HCT116 (cell line): ENCODE results near the gene SLC5A10. TPM values are rescaled to one million over a fixed set of nuclear protein-coding genes. Genes with fewer than 3 reads are reported as not detected.

Experiments used
- ATAC-seq: fragments of 200-7000 bp; cut with Tn5 transposase; 2 replicates; pipeline ENCODE4 v1.9.1; 2020; ENCODE audit warnings: mild to moderate bottlenecking, moderate library complexity
- BruUV-seq: library from RNA; stranded (reverse); fragments of 400-500 nt; replicated peaks from 2 replicates; lab custom pipeline; 2021; lab: Mats Ljungman, UMichigan
- CTCF ChIA-PET: fragments of 300-600 bp; sonication (Branson Sonifier 250); formaldehyde crosslinking; loops from one replicate; lab custom pipeline; 2021; ENCODE audit warnings: antibody characterized with exemption; lab: Charles Lee
- POLR2A ChIA-PET: fragments of 300-600, 350-600 bp; sonication (Branson Sonifier 250); formaldehyde crosslinking; loops from one replicate; lab custom pipeline; 2021; ENCODE audit warnings: antibody characterized with exemption; lab: Charles Lee
- RAD21 ChIA-PET, 2 experiments: fragments of 300-600 bp; sonication (Branson Sonifier 250); formaldehyde crosslinking; loops; one replicate each; lab custom pipeline; 2023; ENCODE audit warnings: low total read pairs in 2 of 2; ENCODE audit not compliant: uncharacterized antibody in 2 of 2, unreplicated experiment in 2 of 2, low non-redundant PET in 1 of 2; lab: Charles Lee
- DNase-seq: peaks from one replicate; pipeline ENCODE4 v3.0.0-alpha.2; 2010; ENCODE audit warnings: low read depth, low spot score
- H2AFZ ChIP-seq: fragments of 200-600 bp; shearing (Covaris generic), sonication (generic); 2 replicates; pipeline ENCODE4 v1.6.1; 2017; ENCODE audit warnings: low read depth, mixed run types, mixed read lengths, antibody characterized with exemption, low read length; ENCODE audit not compliant: poor library complexity, severe bottlenecking
- H3K27ac ChIP-seq: 2 replicates; pipeline ENCODE4 v1.5.1; 2012; ENCODE audit warnings: low read depth, low read length
- H3K27me3 ChIP-seq: fragments of 200-600 bp; sonication (generic); 2 replicates; pipeline ENCODE4 v1.6.1; 2016; ENCODE audit warnings: mixed run types, low read length, mixed read lengths; ENCODE audit not compliant: insufficient read depth
- H3K36me3 ChIP-seq, 2 experiments: fragments of 200-500 bp in 1 of 2; fragments of 200-600 bp in 1 of 2; sonication (Bioruptor generic) in 1 of 2; sonication (generic) in 1 of 2; 2 replicates each; pipeline versions ENCODE4 v1.5.1 to v1.6.1; 2014 to 2016; ENCODE audit warnings: low read length in 2 of 2, inconsistent platforms in 1 of 2, mixed read lengths in 1 of 2, mixed run types in 1 of 2; ENCODE audit not compliant: insufficient read depth in 2 of 2, control insufficient read depth in 1 of 2
- H3K4me1 ChIP-seq, 2 experiments: fragments of 200-600 bp in 1 of 2; sonication (generic) in 1 of 2; 2 replicates each; pipeline versions ENCODE4 v1.5.1 to v1.6.1; 2012 to 2017; ENCODE audit warnings: low read length in 2 of 2, inconsistent platforms in 1 of 2, mild to moderate bottlenecking in 1 of 2, mixed read lengths in 1 of 2, mixed run types in 1 of 2, moderate library complexity in 1 of 2; ENCODE audit not compliant: insufficient read depth in 2 of 2, control insufficient read depth in 1 of 2
- H3K4me2 ChIP-seq: fragments of 200-600 bp; sonication (generic); 2 replicates; pipeline ENCODE4 v1.6.1; 2017; ENCODE audit warnings: mixed run types, low read length, mixed read lengths
- H3K4me3 ChIP-seq, 2 experiments: fragments of 200-600 bp in 1 of 2; sonication (generic) in 1 of 2; replicated peaks in 1 of 2; 2 replicates each; pipeline ENCODE4 v1.5.1; 2011 to 2016; ENCODE audit warnings: low read length in 2 of 2, control low read depth in 1 of 2, low read depth in 1 of 2, mild to moderate bottlenecking in 1 of 2, mixed read lengths in 1 of 2, mixed run types in 1 of 2
- H3K79me2 ChIP-seq: fragments of 200-600 bp; sonication (generic); 2 replicates; pipeline ENCODE4 v1.6.1; 2017; ENCODE audit warnings: mild to moderate bottlenecking, mixed run types, low read length, moderate library complexity, mixed read lengths; ENCODE audit not compliant: insufficient read depth
- H3K9ac ChIP-seq: fragments of 200-600 bp; sonication (generic); 2 replicates; pipeline ENCODE4 v1.6.1; 2016; ENCODE audit warnings: low read length, mixed read lengths
- H3K9me2 ChIP-seq: fragments of 200-600 bp; sonication (generic), shearing (Covaris generic); 2 replicates; pipeline ENCODE4 v1.6.1; 2017; ENCODE audit warnings: mixed run types, mild to moderate bottlenecking, moderate library complexity; ENCODE audit not compliant: insufficient read depth
- H3K9me3 ChIP-seq, 2 experiments: fragments of 200-500 bp in 1 of 2; fragments of 200-600 bp in 1 of 2; sonication (Bioruptor generic) in 1 of 2; sonication (generic) in 1 of 2; 2 replicates each; pipeline ENCODE4 v1.6.1; 2014 to 2017; ENCODE audit warnings: low read length in 2 of 2, mixed read lengths in 2 of 2, inconsistent platforms in 1 of 2, low read depth in 1 of 2, mild to moderate bottlenecking in 1 of 2, mixed run types in 1 of 2, moderate library complexity in 1 of 2; ENCODE audit not compliant: control insufficient read depth in 1 of 2, insufficient read depth in 1 of 2
- H4K20me1 ChIP-seq: fragments of 200-600 bp; sonication (generic), shearing (Covaris generic); 2 replicates; pipeline ENCODE4 v1.6.1; 2017; ENCODE audit warnings: mixed run types, mild to moderate bottlenecking, moderate library complexity; ENCODE audit not compliant: insufficient read depth
- CBX3 ChIP-seq: IDR thresholded peaks from 2 replicates; pipeline ENCODE4 v1.6.1; 2012; ENCODE audit warnings: low read depth
- CEBPB ChIP-seq: IDR thresholded peaks from 2 replicates; pipeline ENCODE4 v1.6.1; 2012; ENCODE audit warnings: low read depth
- EGR1 ChIP-seq: IDR thresholded peaks from 2 replicates; pipeline ENCODE4 v1.6.1; 2012; ENCODE audit warnings: low read depth
- EZH2phosphoT487 ChIP-seq: fragments of 200-600 bp; IDR thresholded peaks from 2 replicates; pipeline ENCODE4 v1.6.1; 2018; ENCODE audit warnings: antibody characterized with exemption, borderline replicate concordance
- FOSL1 ChIP-seq: IDR thresholded peaks from 2 replicates; pipeline ENCODE4 v1.6.1; 2012; ENCODE audit warnings: low read depth
- JUND ChIP-seq: IDR thresholded peaks from 2 replicates; pipeline ENCODE4 v1.6.1; 2012
- MAX ChIP-seq: IDR thresholded peaks from 2 replicates; pipeline ENCODE4 v1.6.1; 2012
- POLR2AphosphoS5 ChIP-seq: IDR thresholded peaks from 2 replicates; pipeline ENCODE4 v1.6.1; 2011; ENCODE audit warnings: mild to moderate bottlenecking, low read depth, low read length, moderate library complexity
- RAD21 ChIP-seq: IDR thresholded peaks from 2 replicates; pipeline ENCODE4 v1.6.1; 2012; ENCODE audit warnings: low read depth, mild to moderate bottlenecking
- REST ChIP-seq: IDR thresholded peaks from 2 replicates; pipeline ENCODE4 v1.6.1; 2012; ENCODE audit warnings: low read depth
- SIN3A ChIP-seq: IDR thresholded peaks from 2 replicates; pipeline ENCODE4 v1.6.1; 2012; ENCODE audit warnings: low read depth
- SP1 ChIP-seq: IDR thresholded peaks from 2 replicates; pipeline ENCODE4 v1.6.1; 2012; ENCODE audit warnings: low read depth
- SRF ChIP-seq: IDR thresholded peaks from 2 replicates; pipeline ENCODE4 v1.6.1; 2012; ENCODE audit warnings: low read depth
- TCF7L2 ChIP-seq: IDR thresholded peaks from 2 replicates; pipeline ENCODE4 v1.7.0; 2011; ENCODE audit warnings: borderline replicate concordance, inconsistent platforms; ENCODE audit not compliant: insufficient read depth, insufficient read length; ENCODE audit errors: extremely low read depth
- YY1 ChIP-seq: IDR thresholded peaks from 2 replicates; pipeline ENCODE4 v1.6.1; 2011; ENCODE audit warnings: low read length, low read depth, moderate library complexity, mild to moderate bottlenecking; ENCODE audit not compliant: insufficient replicate concordance; ENCODE audit errors: extremely low read depth
- ZFX ChIP-seq: fragments of 450-650 bp; IDR thresholded peaks from 2 replicates; pipeline ENCODE4 v1.6.1; 2017
- ZNF274 ChIP-seq: fragments of 200-500 bp; sonication (Bioruptor generic); IDR thresholded peaks from 2 replicates; pipeline ENCODE4 v1.6.1; 2014; ENCODE audit warnings: mild to moderate bottlenecking, low read depth, low read length, inconsistent platforms
- intact Hi-C: fragments of 100-400 bp; cut with micrococcal nuclease; formaldehyde crosslinking; loops from 2 replicates; pipeline ENCODE4 v1.10.0; 2022
- total RNA-seq: library from RNA; stranded (reverse); gene quantifications from one replicate; pipeline ENCODE4 v1.2.1, GENCODE V29; 2021; ENCODE audit not compliant: unreplicated experiment
- TF ChIP-seq, protein P1 (sequence below), 3 experiments: fragments of 200-600 bp in 1 of 3; sonication (generic) in 1 of 3; IDR thresholded peaks in 2 of 3; conservative IDR thresholded peaks in 1 of 3; 2 replicates each; pipeline ENCODE4 v1.5.1; 2012 to 2017; ENCODE audit warnings: low read depth in 2 of 3, low read length in 2 of 3, antibody characterized with exemption in 1 of 3, borderline replicate concordance in 1 of 3, control low read depth in 1 of 3, mild to moderate bottlenecking in 1 of 3, mixed read lengths in 1 of 3, mixed run types in 1 of 3, moderate library complexity in 1 of 3; ENCODE audit not compliant: insufficient read depth in 1 of 3
- TF ChIP-seq, protein P2 (sequence below): IDR thresholded peaks from 2 replicates; pipeline ENCODE4 v1.6.1; 2012

The SLC5A10 gene
- total RNA-seq, 1 experiment from 2014 or later, result not detected

GRCh38 chr17:18920911-18921441, 31.0 kb upstream of the SLC5A10 start:
- peak; percentile 52; the same call in 1 of the 2 replicates for ATAC-seq
- ChIA-PET POLR2A (no interaction called here), RAD21 (no interaction called here), CTCF (no interaction called here)
- no peaks in the 10 kb centered on the region for H3K27me3 ChIP-seq
- H2AFZ ChIP-seq, result no peak overlapping the region
- 0 out of 2 replicates have a peak, but pooled peaks cover 5% of the 10 kb centered on the region for H3K79me2 ChIP-seq
- no peaks in the 10 kb centered on the region; a peak in 1 of 4 replicates for H3K36me3 ChIP-seq
- H3K4me1 ChIP-seq, result peaks cover 6 to 10% of the 10 kb centered on the region in 2 experiments; a peak in 2 of 4 replicates
- H3K9me2 ChIP-seq, result no peaks in the 10 kb centered on the region
- no peak overlapping the region for H3K9ac ChIP-seq
- peak overlapping the region; percentile 11; the same call in 1 of the 2 replicates for H3K27ac ChIP-seq
- H3K4me2 ChIP-seq, result peak overlapping the region; percentile 2; the same call in 1 of the 2 replicates
- DNase-seq, result no peak
- no peak for TF ChIP-seq ZNF274
- TF ChIP-seq YY1, result no peak
- no peak for TF ChIP-seq FOSL1
- no peak for TF ChIP-seq MAX
- TF ChIP-seq ZFX, result no peak
- no peak for TF ChIP-seq SRF
- TF ChIP-seq EZH2phosphoT487, result no peak
- no peak for TF ChIP-seq JUND
- TF ChIP-seq, protein P1, sequence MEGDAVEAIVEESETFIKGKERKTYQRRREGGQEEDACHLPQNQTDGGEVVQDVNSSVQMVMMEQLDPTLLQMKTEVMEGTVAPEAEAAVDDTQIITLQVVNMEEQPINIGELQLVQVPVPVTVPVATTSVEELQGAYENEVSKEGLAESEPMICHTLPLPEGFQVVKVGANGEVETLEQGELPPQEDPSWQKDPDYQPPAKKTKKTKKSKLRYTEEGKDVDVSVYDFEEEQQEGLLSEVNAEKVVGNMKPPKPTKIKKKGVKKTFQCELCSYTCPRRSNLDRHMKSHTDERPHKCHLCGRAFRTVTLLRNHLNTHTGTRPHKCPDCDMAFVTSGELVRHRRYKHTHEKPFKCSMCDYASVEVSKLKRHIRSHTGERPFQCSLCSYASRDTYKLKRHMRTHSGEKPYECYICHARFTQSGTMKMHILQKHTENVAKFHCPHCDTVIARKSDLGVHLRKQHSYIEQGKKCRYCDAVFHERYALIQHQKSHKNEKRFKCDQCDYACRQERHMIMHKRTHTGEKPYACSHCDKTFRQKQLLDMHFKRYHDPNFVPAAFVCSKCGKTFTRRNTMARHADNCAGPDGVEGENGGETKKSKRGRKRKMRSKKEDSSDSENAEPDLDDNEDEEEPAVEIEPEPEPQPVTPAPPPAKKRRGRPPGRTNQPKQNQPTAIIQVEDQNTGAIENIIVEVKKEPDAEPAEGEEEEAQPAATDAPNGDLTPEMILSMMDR (IDR thresholded peaks at IDR 0.05 in 2 of 3, conservative IDR thresholded peaks at IDR 0.05 in 1 of 3; ENCODE audit: borderline replicate concordance in 1 of 3, insufficient read depth in 1 of 3, low read depth in 2 of 3, low read length in 2 of 3), result no peak
- TF ChIP-seq SP1, result no peak
- no peak for TF ChIP-seq REST
- TF ChIP-seq TCF7L2, result no peak
- no peak for TF ChIP-seq CEBPB
- no peak for TF ChIP-seq SIN3A
- no peak for TF ChIP-seq POLR2AphosphoS5
- TF ChIP-seq RAD21, result no peak
- TF ChIP-seq CBX3, result no peak
- TF ChIP-seq, protein P2, sequence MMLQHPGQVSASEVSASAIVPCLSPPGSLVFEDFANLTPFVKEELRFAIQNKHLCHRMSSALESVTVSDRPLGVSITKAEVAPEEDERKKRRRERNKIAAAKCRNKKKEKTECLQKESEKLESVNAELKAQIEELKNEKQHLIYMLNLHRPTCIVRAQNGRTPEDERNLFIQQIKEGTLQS, result no peak
- no peak for TF ChIP-seq EGR1
- no peaks in the 10 kb centered on the region for H3K9me3 ChIP-seq
- no peaks in the 10 kb centered on the region for H4K20me1 ChIP-seq
- no TSS peak for BruUV-seq
- no peak overlapping the region for H3K4me3 ChIP-seq
- intact Hi-C loops, result no loop called here
